ENCODE results near the gene RBM28. TPM values are rescaled to one million over a fixed set of nuclear protein-coding genes. Genes with fewer than 3 reads are reported as not detected.

RBM28 gene
- total RNA-seq, 1 experiment from 2014 or later: 71.4 TPM

- 0 out of 2 replicates have a peak, but pooled peaks cover 2% of the 10 kb centered on the region for H3K4me1 ChIP-seq
- H3K9me3 ChIP-seq: no peaks in the 10 kb centered on the region
- peaks cover 4% of the 10 kb centered on the region for H3K36me3 Mint-ChIP-seq (ENCODE audit: insufficient read depth, unreplicated experiment)
- DNase-seq: no peak
- H3K36me3 ChIP-seq (ENCODE audit: control insufficient read depth, insufficient read depth, low read length): no peaks in the 10 kb centered on the region
- no peaks in the 10 kb centered on the region for H3K4me1 Mint-ChIP-seq (ENCODE audit: low read depth, unreplicated experiment)
- intact Hi-C loops (cut with micrococcal nuclease; ENCODE audit: unreplicated experiment): no loop called here
- H3K4me3 ChIP-seq (ENCODE audit: low read depth, low read length): no peak overlapping the region
- TF ChIP-seq CTCF (IDR thresholded peaks at IDR 0.05; ENCODE audit: insufficient read depth in 1 of 2, low read depth in 1 of 2, low read length in 1 of 2, severe bottlenecking in 1 of 2, unreplicated experiment in 1 of 2): no peak
- H3K9me3 Mint-ChIP-seq (ENCODE audit: unreplicated experiment): no peaks in the 10 kb centered on the region
- BruUV-seq (replicated peaks): no TSS peak
- H3K27me3 Mint-ChIP-seq (ENCODE audit: insufficient read depth, unreplicated experiment): peaks cover 6% of the 10 kb centered on the region
- no peak overlapping the region for H3K27ac Mint-ChIP-seq (ENCODE audit: unreplicated experiment)
- H3K27me3 ChIP-seq (replicated peaks; ENCODE audit: control insufficient read depth, insufficient read depth, low read length): no peaks in the 10 kb centered on the region; the same call in 1 of the 2 replicates
- ChIA-PET POLR2A (no interaction called here), CTCF (no interaction called here)
- no peak overlapping the region for H3K4me3 Mint-ChIP-seq (ENCODE audit: unreplicated experiment)
Measured at GRCh38 chr7:128352153-128352537, 8.4 kb upstream of the RBM28 start.

DNA sequence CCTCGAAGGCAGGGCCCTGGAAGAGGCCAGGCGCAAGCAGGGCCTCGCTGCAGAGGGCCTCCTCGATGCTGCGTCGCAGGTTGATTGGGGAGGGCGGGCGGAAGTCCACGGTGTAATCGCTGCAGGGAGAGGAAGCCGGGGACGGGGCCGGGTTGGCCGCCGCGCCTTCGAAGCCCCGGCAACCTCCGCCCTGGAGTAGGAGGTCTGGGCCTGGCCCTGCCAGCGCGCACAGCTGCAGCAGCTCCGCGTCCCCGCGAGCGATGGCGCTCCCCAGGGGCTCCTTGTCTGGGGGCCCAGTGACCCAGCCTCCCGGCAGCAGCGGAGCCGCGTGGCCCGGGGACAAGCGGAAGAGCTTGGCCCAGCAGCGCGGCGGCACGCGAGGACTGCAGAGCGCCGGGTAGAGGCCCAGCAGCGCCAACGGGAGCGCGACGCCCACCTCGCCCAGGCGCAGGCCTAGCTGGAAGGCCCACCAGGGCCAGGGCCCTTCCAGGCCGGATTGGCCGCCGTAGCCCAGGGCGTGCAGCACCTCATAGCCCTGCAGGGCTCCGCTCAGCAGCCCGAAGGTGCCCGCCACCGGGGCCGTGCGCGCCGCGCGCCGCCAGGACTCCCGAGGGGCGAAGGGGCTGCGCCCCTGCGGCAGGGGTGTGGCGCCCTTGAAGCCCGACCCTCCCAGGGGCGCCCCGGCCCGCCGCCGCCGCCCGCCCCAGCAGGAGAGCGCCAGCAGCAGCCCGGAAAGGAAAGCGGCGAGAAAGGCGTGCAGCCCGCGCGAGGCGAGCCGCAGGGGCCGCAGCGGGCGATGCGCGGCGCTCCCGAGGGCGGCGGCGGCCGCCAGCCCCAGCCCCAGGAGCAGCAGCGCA, 7.8 kb upstream of the RBM28 start:
- H3K27me3 ChIP-seq (replicated peaks; ENCODE audit: control insufficient read depth, insufficient read depth, low read length): no peaks in the 10 kb centered on the region; the same call in 1 of the 2 replicates
- H3K4me3 ChIP-seq (ENCODE audit: low read depth, low read length): no peak overlapping the region
- no peaks in the 10 kb centered on the region for H3K36me3 ChIP-seq (ENCODE audit: control insufficient read depth, insufficient read depth, low read length)
- Mint-ChIP-seq H3K36me3 (ENCODE audit: insufficient read depth, unreplicated experiment) (no peaks in the 10 kb centered on the region), H3K9me3 (ENCODE audit: unreplicated experiment) (no peaks in the 10 kb centered on the region), H3K27me3 (ENCODE audit: insufficient read depth, unreplicated experiment) (peaks cover 6% of the 10 kb centered on the region), H3K27ac (ENCODE audit: unreplicated experiment) (no peak overlapping the region), H3K4me3 (ENCODE audit: unreplicated experiment) (no peak overlapping the region), H3K4me1 (ENCODE audit: low read depth, unreplicated experiment) (no peaks in the 10 kb centered on the region)
- H3K9me3 ChIP-seq: no peaks in the 10 kb centered on the region
- intact Hi-C loops (cut with micrococcal nuclease; ENCODE audit: unreplicated experiment): no loop called here
- no peak for TF ChIP-seq CTCF (IDR thresholded peaks at IDR 0.05; ENCODE audit: insufficient read depth in 1 of 2, low read depth in 1 of 2, low read length in 1 of 2, severe bottlenecking in 1 of 2, unreplicated experiment in 1 of 2)
- ChIA-PET POLR2A (no interaction called here), CTCF (no interaction called here)
- no TSS peak for BruUV-seq (replicated peaks)
- no peak for DNase-seq
- H3K4me1 ChIP-seq: no peaks in the 10 kb centered on the region

DNA sequence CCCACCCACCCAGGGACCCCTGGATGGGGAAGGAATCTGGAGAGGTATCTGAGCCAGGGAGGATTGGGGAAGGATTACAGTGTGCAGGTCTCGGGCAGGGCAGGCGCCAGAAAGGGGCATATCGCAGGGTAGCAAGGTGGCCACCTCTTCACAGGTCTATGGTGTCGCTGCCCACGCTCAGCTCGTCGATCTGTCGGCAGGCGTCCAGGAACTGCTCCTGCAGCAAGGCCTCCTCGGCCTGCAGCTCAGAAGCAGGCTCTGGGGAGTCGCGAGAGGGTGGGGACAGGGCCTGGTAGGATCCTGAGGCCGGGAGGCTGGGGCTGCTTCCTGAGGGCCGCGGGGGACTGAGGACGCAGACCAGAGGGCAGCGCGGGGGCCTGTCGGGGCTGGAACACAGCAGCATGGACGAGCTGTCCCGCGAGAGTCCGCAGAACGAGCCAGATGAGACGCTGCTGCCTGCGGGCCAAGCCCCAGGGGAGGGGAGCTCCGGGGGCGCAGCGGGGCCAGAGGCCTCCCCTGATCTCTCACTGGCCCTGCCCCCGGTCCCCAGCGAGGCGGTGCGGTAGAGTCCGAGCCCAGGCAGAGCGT, 7.1 kb upstream of the RBM28 start:
- no peak for TF ChIP-seq CTCF (IDR thresholded peaks at IDR 0.05; ENCODE audit: insufficient read depth in 1 of 2, low read depth in 1 of 2, low read length in 1 of 2, severe bottlenecking in 1 of 2, unreplicated experiment in 1 of 2)
- H3K36me3 Mint-ChIP-seq (ENCODE audit: insufficient read depth, unreplicated experiment): no peaks in the 10 kb centered on the region
- H3K4me1 ChIP-seq: no peaks in the 10 kb centered on the region
- H3K4me3 ChIP-seq (ENCODE audit: low read depth, low read length): no peak overlapping the region
- H3K9me3 Mint-ChIP-seq (ENCODE audit: unreplicated experiment): no peaks in the 10 kb centered on the region
- no peak overlapping the region for H3K4me3 Mint-ChIP-seq (ENCODE audit: unreplicated experiment)
- no TSS peak for BruUV-seq (replicated peaks)
- no peaks in the 10 kb centered on the region; the same call in 1 of the 2 replicates for H3K27me3 ChIP-seq (replicated peaks; ENCODE audit: control insufficient read depth, insufficient read depth, low read length)
- peaks cover 6% of the 10 kb centered on the region for H3K27me3 Mint-ChIP-seq (ENCODE audit: insufficient read depth, unreplicated experiment)
- no peak overlapping the region for H3K27ac Mint-ChIP-seq (ENCODE audit: unreplicated experiment)
- H3K9me3 ChIP-seq: no peaks in the 10 kb centered on the region
- no peak for DNase-seq
- ChIA-PET POLR2A (no interaction called here), CTCF (no interaction called here)
- no peaks in the 10 kb centered on the region for H3K4me1 Mint-ChIP-seq (ENCODE audit: low read depth, unreplicated experiment)
- intact Hi-C loops (cut with micrococcal nuclease; ENCODE audit: unreplicated experiment): no loop called here
- no peaks in the 10 kb centered on the region for H3K36me3 ChIP-seq (ENCODE audit: control insufficient read depth, insufficient read depth, low read length)

All from Caco-2 (cell line).